CD4-positive, alpha-beta T cell (primary cell): ENCODE measurements around the gene SFXN5. TPM values are rescaled to one million over a fixed set of nuclear protein-coding genes. Genes with fewer than 3 reads are reported as not detected.

Source experiments
- ATAC-seq: fragments of 200-7000 bp; cut with Tn5 transposase; one replicate; pipeline ENCODE4 v1.10.0; 2022; ENCODE audit warnings: mild to moderate bottlenecking; ENCODE audit not compliant: poor library complexity
- CTCF ChIA-PET: fragments of 350-600 bp; sonication (Branson Sonifier 250); formaldehyde crosslinking; loops from one replicate; lab custom pipeline; 2021; ENCODE audit warnings: antibody characterized with exemption, inconsistent platforms; lab: Charles Lee
- POLR2A ChIA-PET: fragments of 350-600 bp; sonication (Branson Sonifier 250); formaldehyde crosslinking; loops from one replicate; lab custom pipeline; 2021; ENCODE audit warnings: antibody characterized with exemption, inconsistent platforms; lab: Charles Lee
- DNase-seq, 14 experiments: peaks; one replicate each; pipeline ENCODE4 v3.0.0-alpha.2; 2013 to 2020; ENCODE audit warnings: mixed read lengths in 2 of 14
- H3K27ac ChIP-seq, 2 donors: one replicate each; pipeline versions ENCODE4 v1.5.1 to v1.7.0; 2013; ENCODE audit warnings: low read length in 2 of 2, low read depth in 1 of 2, mild to moderate bottlenecking in 1 of 2
- H3K27me3 ChIP-seq, 2 experiments: 1 replicate in 1 of 2; 2 replicates in 1 of 2; pipeline versions ENCODE4 v1.6.1 to v1.7.0; 2013; ENCODE audit warnings: low read length in 2 of 2, control low read depth in 1 of 2, mild to moderate bottlenecking in 1 of 2, moderate library complexity in 1 of 2; ENCODE audit not compliant: insufficient read depth in 2 of 2, control insufficient read depth in 1 of 2
- H3K36me3 ChIP-seq: one replicate; pipeline ENCODE4 v1.6.1; 2013; ENCODE audit warnings: low read length, control low read depth; ENCODE audit not compliant: insufficient read depth
- H3K4me1 ChIP-seq: one replicate; pipeline ENCODE4 v1.6.1; 2013; ENCODE audit warnings: low read length, control low read depth; ENCODE audit not compliant: insufficient read depth
- H3K4me3 ChIP-seq: one replicate; pipeline ENCODE4 v1.5.1; 2013; ENCODE audit warnings: mild to moderate bottlenecking, low read length, moderate library complexity
- H3K9me3 ChIP-seq, 2 experiments: 1 replicate in 1 of 2; 2 replicates in 1 of 2; pipeline versions ENCODE4 v1.6.1 to v1.7.0; 2013; ENCODE audit warnings: low read length in 2 of 2, mild to moderate bottlenecking in 2 of 2, control low read depth in 1 of 2, moderate library complexity in 1 of 2; ENCODE audit not compliant: control insufficient read depth in 1 of 2, insufficient read depth in 1 of 2
- H3K27ac Mint-ChIP-seq: one replicate; pipeline ENCODE4 v1.8.0; 2020; ENCODE audit warnings: mixed read lengths
- H3K27me3 Mint-ChIP-seq: one replicate; pipeline ENCODE4 v1.8.0; 2021; ENCODE audit warnings: mixed read lengths
- H3K36me3 Mint-ChIP-seq: one replicate; pipeline ENCODE4 v1.8.0; 2021; ENCODE audit warnings: low read depth, mixed read lengths
- H3K4me1 Mint-ChIP-seq: one replicate; pipeline ENCODE4 v1.8.0; 2021; ENCODE audit warnings: low read depth, mixed read lengths
- H3K4me3 Mint-ChIP-seq: one replicate; pipeline ENCODE4 v1.8.0; 2020; ENCODE audit warnings: mild to moderate bottlenecking, mixed read lengths
- H3K9me3 Mint-ChIP-seq: one replicate; pipeline ENCODE4 v1.8.0; 2020; ENCODE audit warnings: mixed read lengths
- CTCF ChIP-seq: fragments of 200-600 bp; IDR thresholded peaks from one replicate; pipeline ENCODE4 v1.8.0; 2022; ENCODE audit warnings: antibody characterized with exemption, mild to moderate bottlenecking
- intact Hi-C, 2 experiments: fragments of 100-400 bp; cut with DNase I in 1 of 2; cut with micrococcal nuclease in 1 of 2; formaldehyde crosslinking; loops; one replicate each; pipeline versions ENCODE4 v1.15.1 to v1.9.0; 2023 to 2025; cut with DNase I, micrococcal nuclease
- total RNA-seq, 174 experiments: library from RNA in 2 of 174; stranded (reverse) in 2 of 174; gene quantifications; one replicate each; pipeline ENCODE4 v1.2.3 and lab custom pipeline; 2021 to 2026

SFXN5 gene
- total RNA-seq, 2 experiments from 2014 or later, result 5.1 to 5.4 TPM

GRCh38 chr2:72953976-72954375, 117.5 kb downstream of the SFXN5 start:
- Mint-ChIP-seq H3K36me3 (no peaks in the 10 kb centered on the region), H3K27ac (peak overlapping the region; percentile 73), H3K27me3 (no peaks in the 10 kb centered on the region), H3K4me3 (peak overlapping the region; percentile 73), H3K4me1 (peaks cover 19% of the 10 kb centered on the region), H3K9me3 (no peaks in the 10 kb centered on the region)
- no peak for TF ChIP-seq CTCF
- CTCF ChIA-PET, result no interaction called here
- Histone ChIP-seq H3K4me1 (peaks cover 31% of the 10 kb centered on the region), H3K36me3 (no peaks in the 10 kb centered on the region), H3K9me3 (no peaks in the 10 kb centered on the region), H3K27me3 (no peaks in the 10 kb centered on the region), H3K4me3 (peak overlapping the region; percentile 51), H3K27ac (no peak overlapping the region)
- intact Hi-C loops, result no loop called here
- DNase-seq (peak in 7 of 14 experiments; percentile 3 to 63 (median 20)), ATAC-seq (peak; percentile 73)
- POLR2A ChIA-PET, result interaction anchor here (0.8 kb wide), 1 partner anchor 37 kb away, joined by 3 read pairs; the partner anchor contains the start of gene EMX1

GRCh38 chr2:72953528-72953927, 118.0 kb downstream of the SFXN5 start:
- CTCF ChIA-PET, result no interaction called here
- intact Hi-C loops, result no loop called here
- no peaks in the 10 kb centered on the region for H3K9me3 Mint-ChIP-seq
- Histone ChIP-seq H3K4me1 (peaks cover 31% of the 10 kb centered on the region), H3K36me3 (no peaks in the 10 kb centered on the region), H3K4me3 (peak overlapping the region; percentile 51), H3K27ac (no peak overlapping the region), H3K27me3 (no peaks in the 10 kb centered on the region), H3K9me3 (no peaks in the 10 kb centered on the region)
- no peak for TF ChIP-seq CTCF
- peaks cover 19% of the 10 kb centered on the region for H3K4me1 Mint-ChIP-seq
- peak overlapping the region; percentile 73 for H3K27ac Mint-ChIP-seq
- POLR2A ChIA-PET, result interaction anchor here (0.8 kb wide), 1 partner anchor 36 kb away, joined by 3 read pairs; the partner anchor contains the start of gene EMX1
- H3K36me3 Mint-ChIP-seq, result no peaks in the 10 kb centered on the region
- H3K4me3 Mint-ChIP-seq, result peak overlapping the region; percentile 73
- DNase-seq (no peak), ATAC-seq (no peak)
- H3K27me3 Mint-ChIP-seq, result no peaks in the 10 kb centered on the region

- Histone ChIP-seq H3K36me3 (no peaks in the 10 kb centered on the region), H3K27ac (no peak overlapping the region), H3K4me1 (peaks cover 29% of the 10 kb centered on the region), H3K27me3 (no peaks in the 10 kb centered on the region), H3K9me3 (no peaks in the 10 kb centered on the region), H3K4me3 (no peak overlapping the region)
- Mint-ChIP-seq H3K4me3 (no peak overlapping the region), H3K27me3 (no peaks in the 10 kb centered on the region), H3K9me3 (no peaks in the 10 kb centered on the region), H3K36me3 (no peaks in the 10 kb centered on the region), H3K27ac (no peak overlapping the region), H3K4me1 (peaks cover 19% of the 10 kb centered on the region)
- DNase-seq (no peak), ATAC-seq (no peak)
- ChIA-PET CTCF (no interaction called here), POLR2A (interaction anchor here (0.8 kb wide), 1 partner anchor 36 kb away, joined by 3 read pairs; the partner anchor contains the start of gene EMX1)
- intact Hi-C loops, result no loop called here
- TF ChIP-seq CTCF, result no peak
These were observed 118.6 kb downstream of the SFXN5 start for GRCh38 chr2:72952961-72953360.
